GM18861 (cell line): ENCODE results near the gene RNPS1.

Source experiments
- ATAC-seq: cut with Tn5 transposase; IDR thresholded peaks from one replicate; pipeline ENCODE4 v1.9.1; 2021; ENCODE audit not compliant: unreplicated experiment

The RNPS1 gene

GRCh38 chr16:2236337-2237101 lies 31.4 kb downstream of the RNPS1 start, which contains the start of gene DNASE1L2:
Gene DNASE1L2, plus strand, starts transcription at chr16:2236444. Its CDS starts 373 bp downstream, at chr16:2236817.
- no peak for ATAC-seq

DNA sequence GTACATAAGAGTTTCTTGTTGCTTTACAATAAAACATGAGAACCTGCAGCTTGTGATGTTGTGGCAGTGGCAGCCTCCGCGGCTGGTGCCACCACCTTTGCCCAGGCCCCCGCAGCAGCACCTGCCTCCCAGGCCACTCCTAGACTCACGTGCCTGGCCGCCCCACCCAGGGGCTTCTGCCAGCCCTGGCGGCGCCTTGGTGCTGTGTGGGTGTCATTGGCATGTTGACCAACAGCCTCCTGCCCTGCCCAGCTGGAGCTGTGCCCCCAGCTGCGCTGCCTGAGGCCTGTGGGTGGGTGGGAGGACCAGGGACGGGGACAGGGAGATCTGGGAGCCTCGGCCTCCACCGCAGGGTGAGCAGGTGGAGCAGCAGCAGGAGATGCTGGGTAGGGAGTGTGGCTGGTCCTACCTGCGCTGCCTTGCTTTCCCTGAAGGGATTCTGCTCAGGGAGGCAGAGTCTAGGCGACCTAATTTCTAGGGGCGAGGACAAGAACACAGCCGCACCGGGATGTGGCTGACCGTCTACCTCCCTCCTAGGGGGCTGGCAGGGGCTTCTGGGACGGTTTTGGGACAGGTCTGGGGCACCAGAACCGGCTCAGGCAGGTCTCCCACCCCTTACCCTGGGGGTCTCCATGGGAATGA lies 32.1 kb downstream of the RNPS1 start:
- no peak for ATAC-seq

GRCh38 chr16:2235234-2235651 lies 32.7 kb downstream of the RNPS1 start:
- ATAC-seq = no peak

GRCh38 chr16:2234813-2235170 lies 33.1 kb downstream of the RNPS1 start:
- ATAC-seq = no peak

DNA sequence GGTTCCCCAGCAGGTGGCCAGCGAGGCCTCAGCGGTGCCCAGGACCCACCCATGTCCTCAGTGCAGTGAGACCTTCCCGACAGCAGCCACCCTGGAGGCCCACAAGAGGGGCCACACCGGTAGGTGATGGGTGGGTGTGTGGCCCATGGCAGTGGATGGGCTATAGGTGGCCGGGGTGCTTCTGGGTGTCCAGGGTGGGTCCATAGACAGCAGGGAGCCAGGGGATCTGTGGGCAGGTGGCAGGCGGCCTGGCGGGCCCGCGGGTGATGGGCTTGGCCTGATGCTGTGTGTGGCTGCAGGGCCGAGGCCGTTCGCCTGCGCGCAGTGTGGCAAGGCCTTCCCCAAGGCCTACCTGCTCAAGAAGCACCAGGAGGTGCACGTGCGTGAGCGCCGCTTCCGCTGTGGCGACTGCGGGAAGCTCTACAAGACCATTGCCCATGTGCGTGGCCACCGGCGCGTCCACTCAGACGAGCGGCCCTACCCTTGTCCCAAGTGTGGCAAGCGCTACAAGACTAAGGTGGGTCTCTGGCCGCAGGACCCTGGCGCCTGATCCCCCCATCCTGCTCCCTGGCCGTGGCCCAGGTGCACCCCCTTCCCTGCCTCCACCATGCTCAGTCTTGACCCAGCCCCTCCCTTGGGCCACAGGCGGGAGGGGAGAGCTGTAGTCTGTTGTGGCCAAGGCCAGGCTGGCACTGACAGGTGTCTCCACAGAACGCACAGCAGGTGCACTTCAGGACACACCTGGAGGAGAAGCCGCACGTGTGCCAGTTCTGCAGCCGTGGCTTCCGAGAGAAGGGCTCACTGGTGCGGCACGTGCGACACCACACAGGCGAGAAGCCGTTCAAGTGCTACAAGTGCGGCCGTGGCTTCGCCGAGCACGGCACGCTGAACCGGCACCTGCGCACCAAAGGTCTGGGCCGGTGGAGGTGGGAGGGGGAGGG lies 33.8 kb downstream of the RNPS1 start:
- no peak for ATAC-seq

GRCh38 chr16:2233046-2233775 lies 34.7 kb downstream of the RNPS1 start:
- ATAC-seq = no peak

DNA sequence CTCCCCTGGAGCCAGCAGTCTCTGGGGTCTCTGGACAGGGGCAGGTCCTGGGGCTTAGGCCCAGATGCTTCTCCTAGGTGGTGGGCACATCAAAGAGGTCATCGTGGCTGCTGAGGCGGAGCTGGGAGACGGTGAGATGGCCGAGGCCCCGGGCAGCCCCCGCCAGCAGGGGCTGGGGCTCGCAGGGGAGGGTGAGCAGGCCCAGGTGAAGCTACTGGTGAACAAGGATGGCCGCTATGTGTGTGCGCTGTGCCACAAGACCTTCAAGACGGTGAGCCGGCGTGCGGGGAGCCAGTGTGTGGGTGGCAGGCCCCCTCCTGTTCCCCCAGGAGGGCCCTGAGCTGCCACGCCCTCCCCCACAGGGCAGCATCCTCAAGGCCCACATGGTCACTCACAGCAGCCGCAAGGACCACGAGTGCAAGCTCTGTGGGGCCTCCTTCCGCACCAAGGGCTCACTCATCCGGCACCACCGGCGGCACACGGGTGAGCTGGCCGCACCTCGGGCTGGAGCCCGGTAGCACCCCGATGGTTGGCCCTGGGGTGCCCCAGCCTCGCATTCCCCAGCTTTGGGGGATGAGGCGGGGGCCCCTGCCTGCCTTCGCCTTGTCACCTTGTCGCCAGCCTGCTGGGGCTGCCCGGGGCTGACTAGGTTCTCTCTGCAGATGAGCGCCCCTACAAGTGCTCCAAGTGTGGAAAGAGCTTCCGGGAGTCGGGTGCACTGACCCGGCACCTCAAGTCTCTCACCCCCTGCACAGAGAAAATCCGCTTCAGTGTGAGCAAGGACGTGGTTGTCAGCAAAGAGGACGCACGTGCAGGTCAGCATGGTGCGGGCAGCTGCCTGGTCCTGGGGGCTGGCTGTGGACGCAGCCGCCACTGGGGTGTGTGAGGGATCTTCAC lies 35.6 kb downstream of the RNPS1 start:
- no peak for ATAC-seq

- no peak for ATAC-seq
Measured at GRCh38 chr16:2231016-2231931, 36.7 kb downstream of the RNPS1 start.

DNA sequence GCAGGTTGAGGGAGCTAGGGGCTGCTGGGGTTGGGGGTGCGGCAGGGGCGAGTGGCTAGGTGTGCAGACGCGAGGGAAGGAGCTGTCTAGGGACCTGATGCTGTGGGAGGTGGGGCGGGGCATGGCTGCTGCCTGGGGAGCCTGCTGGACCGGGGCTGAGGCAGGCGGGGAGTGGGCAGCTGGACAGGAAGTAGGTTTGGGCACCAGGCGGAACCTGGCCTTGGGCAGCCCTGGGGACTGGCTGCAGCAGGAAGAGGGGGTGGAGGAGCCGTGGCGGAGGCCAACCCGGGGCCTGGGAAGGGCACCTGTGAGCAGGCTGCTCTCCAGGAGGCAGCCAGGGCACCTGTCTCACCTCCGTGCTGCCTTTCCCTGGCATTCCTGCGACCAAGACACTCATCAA lies 37.5 kb downstream of the RNPS1 start:
- no peak for ATAC-seq

- no peak for ATAC-seq
Measured at GRCh38 chr16:2229632-2230250, 38.2 kb downstream of the RNPS1 start.

DNA sequence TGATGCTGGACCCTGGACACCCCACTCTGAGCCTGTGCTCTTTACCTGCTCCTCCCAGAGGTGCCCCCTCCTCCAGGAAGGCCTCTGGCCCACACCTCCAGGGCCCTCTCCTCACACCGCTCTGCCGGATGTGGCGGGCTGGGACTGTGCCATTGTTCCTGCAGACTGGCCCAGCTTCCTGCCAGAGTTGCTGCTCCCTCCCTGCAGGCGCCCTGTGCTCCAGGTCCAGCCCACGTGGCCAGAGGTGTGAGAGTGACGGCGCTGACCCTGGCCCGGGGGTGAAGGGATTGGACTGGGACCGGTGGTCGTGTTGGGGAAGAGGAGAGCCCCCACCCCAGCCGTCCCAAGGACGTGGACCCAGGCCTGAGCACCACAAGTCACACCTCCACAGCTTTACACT lies 38.8 kb downstream of the RNPS1 start:
- no peak for ATAC-seq

GRCh38 chr16:2228161-2228824 lies 39.6 kb downstream of the RNPS1 start:
- ATAC-seq = no peak

GRCh38 chr16:2226918-2227317 lies 41.0 kb downstream of the RNPS1 start:
- no peak for ATAC-seq

- ATAC-seq = no peak
Measured at GRCh38 chr16:2226245-2226793, 41.6 kb downstream of the RNPS1 start.

DNA sequence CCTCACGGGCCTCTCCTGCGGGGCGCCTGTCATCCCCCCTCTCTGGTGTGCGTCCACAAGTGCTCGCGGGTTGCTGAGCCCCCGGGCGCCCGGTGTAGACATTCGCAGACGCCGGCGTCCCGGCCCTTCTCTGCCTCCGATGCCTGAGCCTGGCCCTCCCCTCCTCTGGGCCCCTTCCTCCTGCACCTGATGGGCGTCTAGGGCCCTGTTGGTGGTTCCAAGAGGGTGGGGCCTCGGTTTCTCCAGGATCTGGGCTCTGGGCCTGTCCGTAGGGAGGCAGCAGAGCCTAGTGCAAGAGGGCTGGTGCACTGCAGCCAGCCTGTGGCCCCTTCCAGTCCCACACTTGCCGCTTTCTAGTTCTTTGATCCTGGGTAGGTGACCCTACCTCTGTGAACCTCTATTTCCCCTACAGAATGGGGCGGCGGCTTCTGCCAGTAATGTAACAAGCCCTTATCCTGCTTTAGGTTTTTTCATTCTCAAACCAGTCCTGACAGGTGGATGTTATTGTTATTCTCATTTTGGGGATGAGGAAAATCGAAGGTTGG lies 43.9 kb downstream of the RNPS1 start:
- peak; percentile 5 for ATAC-seq

DNA sequence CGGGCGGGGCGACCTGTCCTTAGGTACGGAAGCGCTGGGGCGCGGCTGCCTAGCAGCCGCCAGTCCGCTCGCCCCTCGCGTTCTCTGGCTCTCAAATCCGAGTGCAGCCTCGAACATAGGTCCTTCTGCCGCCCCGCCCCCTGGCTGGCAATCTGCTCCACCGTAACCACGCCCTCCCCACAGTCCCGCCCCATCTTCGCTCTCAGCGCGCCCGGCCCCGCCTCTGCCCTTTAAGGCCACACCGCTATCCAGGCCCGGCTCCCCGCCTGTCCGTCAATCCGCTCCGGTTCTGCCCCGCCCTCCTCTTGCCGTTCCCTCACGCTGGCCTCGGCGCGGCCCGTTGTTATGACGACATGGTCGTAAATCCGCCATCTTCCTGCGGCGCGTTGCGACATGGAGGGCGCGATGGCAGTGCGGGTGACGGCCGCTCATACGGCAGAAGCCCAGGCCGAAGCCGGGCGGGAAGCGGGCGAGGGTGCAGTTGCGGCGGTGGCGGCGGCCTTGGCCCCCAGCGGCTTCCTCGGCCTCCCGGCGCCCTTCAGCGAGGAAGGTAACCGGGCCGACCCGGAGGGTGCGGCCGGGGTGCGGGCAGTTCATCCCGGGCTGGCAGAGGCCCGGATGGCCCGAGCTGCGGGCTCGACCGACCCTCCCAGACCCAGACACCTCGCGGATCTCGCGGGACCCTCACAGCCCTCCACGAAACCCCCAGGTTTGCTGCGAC lies 44.5 kb downstream of the RNPS1 start, which contains the start of gene E4F1:
TSS of gene E4F1 (plus strand) at position 371 of the 721 bp plus-strand sequence. CDS start at position 394, 23 bp downstream.
- ATAC-seq = peak; percentile 86
